ENCODE measurements around the gene LTBP3.

GRCh38 chr11:65502274-65502554 lies 55.9 kb downstream of the LTBP3 start:
- TF ChIP-seq POLR2A (IDR thresholded peaks at IDR 0.05) (no peak), CTCF (IDR thresholded peaks at IDR 0.05) (no peak), POLR2AphosphoS5 (IDR thresholded peaks at IDR 0.05) (no peak), EP300 (IDR thresholded peaks at IDR 0.05; ENCODE audit: low read depth) (no peak)

All from transverse colon (tissue), 4 donors.